Activated CD4-positive, alpha-beta T cell treated with anti-CD3 and anti-CD28 coated beads, Interleukin-2, amount 50 U/mL, for 24 hours (primary cell): ENCODE results near the gene NR2C1.
A peak's percentile ranks its signal among the peaks of the same experiment; 100 is the strongest.
"Not testable (repeated sequence)": the region's sequence is repeated elsewhere in the genome, so short reads cannot be mapped to it uniquely, and the experiment has no call there.

Source experiments
- DNase-seq, 2 donors: peaks; one replicate each; pipeline ENCODE4 v3.0.0-alpha.2; 2020; ENCODE audit warnings: low read depth in 1 of 2, low spot score in 1 of 2

The NR2C1 gene

GRCh38 chr12:95003213-95003920 lies 70.1 kb downstream of the NR2C1 start, which contains the start of gene NDUFA12:
TSS of gene NDUFA12 (minus strand) at chr12:95003697. CDS start at chr12:95003680, 17 bp downstream.
- peak; percentile 84 to 93 for DNase-seq

- DNase-seq: no peak
Observed at GRCh38 chr12:95002754-95003153, 70.7 kb downstream of the NR2C1 start.

- no peak for DNase-seq
Observed at GRCh38 chr12:94998326-94998725, 75.1 kb downstream of the NR2C1 start.

GRCh38 chr12:94997726-94998125 lies 75.7 kb downstream of the NR2C1 start:
- no peak for DNase-seq

- DNase-seq: no peak
Observed at GRCh38 chr12:94997061-94997460, 76.4 kb downstream of the NR2C1 start.

- DNase-seq: no peak
Observed at GRCh38 chr12:94994312-94994711, 79.1 kb downstream of the NR2C1 start.

GRCh38 chr12:94993855-94994254 lies 79.6 kb downstream of the NR2C1 start:
- not testable (repeated sequence) for DNase-seq

GRCh38 chr12:94990222-94990621 lies 83.2 kb downstream of the NR2C1 start:
- DNase-seq: no peak

GRCh38 chr12:94988471-94988870 lies 84.9 kb downstream of the NR2C1 start:
- no peak for DNase-seq

GRCh38 chr12:94987801-94988200 lies 85.6 kb downstream of the NR2C1 start:
- no peak for DNase-seq

GRCh38 chr12:94987076-94987669 lies 86.2 kb downstream of the NR2C1 start:
- no peak for DNase-seq

GRCh38 chr12:94985099-94985498 lies 88.3 kb downstream of the NR2C1 start:
- DNase-seq: not testable (repeated sequence)

- no peak for DNase-seq
Observed at GRCh38 chr12:94983321-94983720, 90.1 kb downstream of the NR2C1 start.

GRCh38 chr12:94982456-94982855 lies 91.0 kb downstream of the NR2C1 start:
- DNase-seq: no peak

GRCh38 chr12:94980577-94980976 lies 92.8 kb downstream of the NR2C1 start:
- no peak for DNase-seq

- DNase-seq: no peak
Observed at GRCh38 chr12:94979941-94980340, 93.5 kb downstream of the NR2C1 start.

GRCh38 chr12:94977766-94978468 lies 95.5 kb downstream of the NR2C1 start:
- no peak for DNase-seq

- DNase-seq: no peak
Observed at GRCh38 chr12:94973221-94973620, 100.2 kb downstream of the NR2C1 start.

- no peak for DNase-seq
Observed at GRCh38 chr12:94972795-94973194, 100.6 kb downstream of the NR2C1 start.

- DNase-seq: no peak
Observed at GRCh38 chr12:94971923-94972322, 101.5 kb downstream of the NR2C1 start.

- DNase-seq: no peak
Observed at GRCh38 chr12:94970560-94970959, 102.9 kb downstream of the NR2C1 start.
